ENCODE measurements around the gene CRIM1. TPM values are rescaled to one million over a fixed set of nuclear protein-coding genes. Genes with fewer than 3 reads are reported as not detected.

CRIM1 gene
- total and polyA plus RNA-seq, 2 of the 8 experiments (the other 6 are each of a cell fraction or from before 2014, with no cell fraction given): 9.4 to 28.4 TPM

DNA sequence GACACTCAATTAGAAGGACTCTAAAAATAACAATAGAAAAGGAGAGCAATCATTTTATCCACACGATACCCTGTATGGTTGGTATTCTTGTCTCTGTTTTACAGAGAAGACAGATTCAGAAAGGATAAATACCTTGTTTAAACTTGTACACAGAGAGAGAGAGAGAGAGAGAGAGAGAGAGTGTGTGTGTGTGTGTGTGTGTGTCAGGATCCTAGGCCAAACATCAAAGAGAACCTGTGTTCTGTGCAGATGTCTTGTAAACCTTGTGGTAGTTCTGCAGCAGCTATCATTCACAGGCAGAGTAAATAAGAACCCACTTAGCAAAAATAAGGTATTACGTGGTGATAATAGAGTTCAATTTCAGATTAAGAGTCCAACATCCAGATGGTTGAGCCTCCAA, 4.3 kb upstream of the CRIM1 start (continued):
- TF ChIP-seq TEAD4 (IDR thresholded peaks at IDR 0.05; ENCODE audit: low read depth, low read length) (no peak), BACH1 (IDR thresholded peaks at IDR 0.05; ENCODE audit: low read length) (no peak)
- TF ChIP-seq, protein P1, sequence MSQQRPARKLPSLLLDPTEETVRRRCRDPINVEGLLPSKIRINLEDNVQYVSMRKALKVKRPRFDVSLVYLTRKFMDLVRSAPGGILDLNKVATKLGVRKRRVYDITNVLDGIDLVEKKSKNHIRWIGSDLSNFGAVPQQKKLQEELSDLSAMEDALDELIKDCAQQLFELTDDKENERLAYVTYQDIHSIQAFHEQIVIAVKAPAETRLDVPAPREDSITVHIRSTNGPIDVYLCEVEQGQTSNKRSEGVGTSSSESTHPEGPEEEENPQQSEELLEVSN (IDR thresholded peaks at IDR 0.05): no peak
